Right lung (tissue), 5 donors: ENCODE data around the gene SNX3. TPM values are rescaled to one million over a fixed set of nuclear protein-coding genes. Genes with fewer than 3 reads are reported as not detected.

ENCODE experiments used
- DNase-seq, 2 donors: peaks; one replicate each; pipeline ENCODE4 v3.0.0-alpha.2; 2013
- polyA plus RNA-seq, 5 donors: library from polyadenylated mRNA; unstranded; fragments of 120-200 nt; gene quantifications; one replicate each; pipeline versions ENCODE4 v1.2.1 to v1.2.3, GENCODE V29; 2013; ENCODE audit warnings: inconsistent platforms in 1 of 5, low replicate concordance in 1 of 5; ENCODE audit not compliant: insufficient read length in 5 of 5, insufficient read depth in 1 of 5

SNX3 gene
- polyA plus RNA-seq, 5 donors = 246 to 284 (median 266) TPM

- no peak for DNase-seq
Observed at GRCh38 chr6:108171918-108172516, 88.8 kb downstream of the SNX3 start.

DNA sequence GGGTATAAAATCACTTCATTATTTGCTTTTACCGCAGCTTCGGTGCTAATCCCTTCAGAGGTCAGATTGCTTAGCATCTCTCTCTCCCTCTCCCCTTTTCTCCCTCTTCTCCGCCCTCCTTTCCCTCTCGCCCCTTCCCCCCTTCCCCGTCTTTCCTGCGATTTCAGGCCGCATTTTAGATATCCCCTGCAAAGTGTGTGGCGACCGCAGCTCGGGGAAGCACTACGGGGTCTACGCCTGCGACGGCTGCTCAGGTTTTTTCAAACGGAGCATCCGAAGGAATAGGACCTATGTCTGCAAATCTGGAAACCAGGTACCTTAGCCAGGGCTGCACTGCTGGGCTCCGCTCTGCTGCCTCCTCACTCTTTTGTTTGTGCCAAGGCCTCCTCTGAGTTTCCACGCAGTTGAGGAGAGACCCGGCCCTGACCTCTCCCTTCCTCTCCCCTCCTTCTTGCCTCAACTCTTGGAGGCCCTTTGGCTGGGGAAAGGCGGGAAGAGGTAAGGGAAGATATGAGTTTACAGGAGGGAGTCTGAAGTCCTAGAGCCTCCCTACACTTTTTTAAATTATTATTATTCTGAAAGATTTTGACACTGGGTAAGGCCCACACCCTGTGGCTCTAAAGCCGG is 89.4 kb downstream of the SNX3 start:
- DNase-seq = no peak

GRCh38 chr6:108170332-108171290 is 90.2 kb downstream of the SNX3 start:
- DNase-seq = no peak

- no peak for DNase-seq
Observed at GRCh38 chr6:108169464-108170331, 91.1 kb downstream of the SNX3 start.

GRCh38 chr6:108168501-108169463 is 92.1 kb downstream of the SNX3 start:
- no peak for DNase-seq

DNA sequence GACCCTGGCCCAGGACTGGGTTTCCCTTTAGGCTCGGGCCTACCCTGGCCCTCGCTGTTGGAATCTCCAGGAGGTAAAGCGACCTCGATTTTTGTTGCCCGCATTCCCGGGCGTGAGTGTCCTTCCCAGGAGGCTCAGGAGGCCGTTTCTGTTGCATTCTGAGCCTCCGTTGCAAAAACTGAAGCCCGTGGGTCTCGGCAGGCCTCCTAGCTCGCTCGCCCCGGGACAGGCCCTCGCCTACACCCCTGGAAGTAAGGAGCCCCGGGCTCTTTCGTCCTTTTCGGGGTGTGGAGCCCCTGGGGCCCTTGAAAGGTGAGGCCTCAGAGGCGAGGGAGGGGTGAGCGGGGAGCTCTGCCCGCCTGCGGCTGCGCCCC is 92.8 kb downstream of the SNX3 start:
- DNase-seq = no peak

DNA sequence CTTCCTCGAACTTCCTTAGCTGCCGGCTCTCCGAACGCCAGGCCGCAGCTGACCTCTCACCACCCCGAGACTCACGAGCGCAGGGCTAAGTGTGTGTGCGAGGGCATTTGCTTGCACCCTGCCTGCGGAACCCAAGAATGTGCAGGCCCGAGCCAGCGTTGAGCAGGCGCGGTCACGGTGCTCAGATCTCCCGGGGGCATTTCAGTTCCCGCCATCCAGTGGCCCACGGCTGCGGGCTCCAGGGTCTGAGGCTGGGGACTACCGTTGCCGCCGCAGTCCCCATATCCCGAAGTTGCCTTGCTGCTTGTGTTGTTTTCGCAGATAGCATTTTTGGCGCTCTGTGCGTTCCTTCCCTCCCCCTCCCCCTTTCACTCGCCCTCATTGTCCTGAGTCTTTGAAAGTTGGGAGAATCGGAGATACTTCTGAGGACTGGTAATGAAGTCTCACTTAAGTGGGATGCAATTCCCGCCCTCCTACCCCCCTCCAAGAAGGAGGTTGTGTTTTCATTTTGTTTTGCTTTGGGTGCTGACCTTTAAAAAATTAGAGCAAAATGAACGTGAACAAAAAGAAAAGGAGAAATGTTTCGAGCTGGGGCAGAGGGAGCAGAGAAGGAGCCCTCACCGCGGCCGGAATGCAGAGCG is 93.3 kb downstream of the SNX3 start:
- no peak for DNase-seq

GRCh38 chr6:108166664-108167448 is 94.0 kb downstream of the SNX3 start:
- no peak for DNase-seq

DNA sequence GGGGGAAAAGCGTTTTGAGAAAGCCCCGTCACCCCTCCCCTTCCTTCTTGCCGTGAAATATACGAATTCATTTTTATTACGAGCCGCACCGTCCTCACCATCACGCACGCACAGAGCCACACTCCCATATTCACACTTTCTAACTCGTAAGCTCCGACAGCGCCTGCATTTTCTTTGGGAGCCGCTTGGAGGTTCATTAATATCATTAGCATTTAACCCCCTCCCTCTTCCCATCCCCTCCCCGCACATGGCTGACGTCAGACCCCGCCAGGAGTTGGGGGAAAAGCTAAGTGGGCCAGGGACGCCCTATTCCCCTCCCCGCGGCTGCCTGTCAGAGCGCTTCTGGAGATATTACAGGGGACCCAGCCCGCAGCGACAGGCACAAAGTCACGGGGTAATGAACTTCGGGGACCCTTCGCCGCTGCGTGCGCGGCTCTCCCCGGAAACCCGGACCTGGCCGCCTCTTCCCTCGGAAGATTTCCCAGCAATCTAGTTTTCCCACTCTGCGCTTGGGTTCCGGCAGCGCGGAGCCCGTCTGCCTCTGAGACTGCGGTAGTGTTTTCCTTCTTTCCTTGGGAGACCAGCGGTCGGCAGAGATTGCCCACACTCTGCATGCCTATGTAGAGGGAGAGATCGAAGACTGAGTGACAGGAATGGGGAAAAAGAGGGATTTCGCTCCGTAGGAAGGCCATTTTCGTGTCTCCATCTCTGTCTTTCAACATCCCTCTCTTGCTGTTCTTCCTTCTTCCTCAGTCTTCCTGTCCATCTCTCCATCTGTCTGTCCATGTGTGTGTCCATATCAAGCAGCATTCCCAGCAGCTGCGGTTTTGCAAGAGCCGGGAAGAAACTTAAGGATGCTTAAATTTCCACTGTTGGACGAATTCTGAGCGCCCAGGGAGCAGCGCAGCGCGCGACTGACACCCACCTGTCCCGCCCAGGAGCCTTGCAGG is 94.9 kb downstream of the SNX3 start, which contains the start of gene NR2E1:
TSS of gene NR2E1 (plus strand) at position 309 of the 950 bp plus-strand sequence. CDS start 744 bp downstream, outside the sequence.
- no peak for DNase-seq

DNA sequence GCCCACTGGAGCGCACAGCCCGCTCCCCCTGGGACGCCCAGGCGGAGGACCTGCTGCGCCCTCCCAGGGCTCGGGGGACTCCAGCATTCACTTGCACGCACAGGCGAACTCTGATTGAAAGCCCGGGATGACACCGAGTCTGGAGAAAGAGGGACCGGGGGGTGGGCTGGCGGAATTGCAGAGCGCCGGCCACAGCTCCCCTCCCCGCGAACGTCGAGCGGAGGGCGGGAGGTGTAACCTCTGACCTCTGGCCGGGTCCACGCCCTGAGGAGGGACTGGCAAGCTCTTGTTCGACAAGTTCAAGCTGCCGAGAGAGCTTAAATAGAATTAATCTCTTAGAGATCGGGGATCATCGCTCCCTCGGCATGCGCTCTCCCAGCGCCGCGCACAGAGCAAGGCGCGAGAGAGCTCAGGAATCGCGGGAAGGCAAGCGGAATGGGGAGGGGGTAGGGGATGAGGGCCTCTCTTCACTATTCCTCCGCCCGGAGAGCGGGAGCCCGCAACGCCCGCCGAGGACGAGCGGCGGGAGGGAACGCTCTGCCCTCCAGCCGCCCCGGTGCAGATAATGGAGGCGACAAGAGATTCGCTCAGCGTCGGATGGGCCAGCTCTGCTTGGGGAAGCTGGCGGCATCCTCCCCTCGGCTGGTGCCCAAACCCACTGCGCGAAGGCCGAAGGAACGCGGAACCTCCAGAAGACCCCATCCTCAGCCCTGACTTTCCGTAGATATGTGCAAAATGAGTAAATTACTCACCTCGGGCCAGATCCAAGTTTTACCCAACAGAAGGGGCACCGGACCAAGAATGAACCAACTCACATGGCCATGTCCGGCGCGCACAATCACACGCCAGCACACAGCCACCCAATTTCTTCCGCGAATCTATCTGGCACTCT is 95.8 kb downstream of the SNX3 start:
- no peak for DNase-seq

- no peak for DNase-seq
Observed at GRCh38 chr6:108164543-108164814, 96.4 kb downstream of the SNX3 start.

DNA sequence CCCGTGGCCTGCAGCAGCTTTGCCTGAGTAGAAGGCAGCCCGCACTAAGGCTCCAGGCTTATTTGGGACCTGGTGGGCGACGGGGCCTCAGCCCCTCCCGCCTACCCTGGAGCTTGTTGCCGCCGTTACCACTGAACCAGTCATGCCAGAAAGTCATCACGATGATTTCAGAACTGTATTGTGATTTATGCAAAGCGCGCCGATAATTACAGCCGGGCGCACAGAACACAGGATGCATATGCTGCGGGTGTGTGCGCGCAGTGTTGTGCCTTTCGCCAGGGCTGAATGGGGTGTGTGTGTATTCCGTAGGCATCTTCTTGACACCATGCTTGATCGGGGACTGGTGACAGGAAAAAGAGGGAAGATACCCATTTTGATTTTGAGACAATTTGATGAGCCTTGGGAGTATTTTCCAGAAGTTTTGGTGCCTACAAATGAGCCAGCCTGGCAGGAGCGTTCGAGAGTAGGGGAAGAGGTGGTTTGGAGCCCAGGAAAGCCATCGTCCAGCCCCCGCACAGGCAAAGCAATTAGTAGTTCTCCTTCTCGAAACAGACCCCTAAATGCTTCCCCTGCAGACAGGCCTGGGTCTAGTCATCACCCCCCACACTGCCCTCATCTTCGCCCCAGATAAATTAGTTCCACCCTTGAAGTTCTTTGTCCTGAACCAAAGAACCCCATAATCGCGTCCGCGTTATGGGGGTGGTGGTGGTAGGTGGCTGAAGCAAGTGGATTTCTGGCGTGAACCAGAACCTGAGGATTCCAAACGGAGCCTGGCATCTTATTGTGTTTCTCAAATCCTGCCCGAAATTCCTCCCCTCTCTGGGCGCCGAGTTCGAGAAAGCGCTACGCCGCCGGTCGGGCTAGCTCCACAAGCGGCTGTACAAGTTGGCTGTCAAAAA is 96.9 kb downstream of the SNX3 start:
- no peak for DNase-seq

DNA sequence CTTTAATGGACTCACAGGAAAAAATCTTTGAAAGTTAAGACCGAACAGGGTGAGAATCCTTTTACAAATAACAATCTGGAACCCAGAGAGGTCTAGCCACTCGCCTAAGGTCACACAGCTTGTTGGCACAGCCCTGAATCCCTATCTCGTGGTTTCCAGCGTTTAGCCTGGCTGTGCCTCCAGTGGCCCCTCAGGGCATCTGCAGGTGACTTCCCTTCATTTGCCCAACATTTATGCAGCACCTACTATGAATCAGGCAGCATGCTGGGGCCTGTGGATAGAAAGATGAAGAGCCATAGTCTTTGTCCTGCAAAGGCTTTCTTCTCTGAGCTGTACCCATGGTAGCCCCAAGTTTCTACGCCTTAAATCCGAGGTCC is 97.6 kb downstream of the SNX3 start:
- no peak for DNase-seq

- no peak for DNase-seq
Observed at GRCh38 chr6:108161724-108162282, 99.0 kb downstream of the SNX3 start.
